HFF-Myc (cell line): Measurements from ENCODE around the gene RAB8B.

Experiments used
- DNase-seq: peaks from one replicate; pipeline ENCODE4 v3.0.0-alpha.2; 2011; ENCODE audit warnings: low read depth; ENCODE audit errors: extremely low read depth
- H3K4me3 ChIP-seq: replicated peaks from 2 replicates; pipeline ENCODE4 v1.5.1; 2011; ENCODE audit warnings: low read depth, mild to moderate bottlenecking, control low read depth, low read length
- CTCF ChIP-seq: IDR thresholded peaks from 2 replicates; pipeline ENCODE4 v1.5.1; 2012; ENCODE audit warnings: mild to moderate bottlenecking, low read depth, low read length, control low read depth; ENCODE audit errors: missing control alignments

Gene RAB8B

DNA sequence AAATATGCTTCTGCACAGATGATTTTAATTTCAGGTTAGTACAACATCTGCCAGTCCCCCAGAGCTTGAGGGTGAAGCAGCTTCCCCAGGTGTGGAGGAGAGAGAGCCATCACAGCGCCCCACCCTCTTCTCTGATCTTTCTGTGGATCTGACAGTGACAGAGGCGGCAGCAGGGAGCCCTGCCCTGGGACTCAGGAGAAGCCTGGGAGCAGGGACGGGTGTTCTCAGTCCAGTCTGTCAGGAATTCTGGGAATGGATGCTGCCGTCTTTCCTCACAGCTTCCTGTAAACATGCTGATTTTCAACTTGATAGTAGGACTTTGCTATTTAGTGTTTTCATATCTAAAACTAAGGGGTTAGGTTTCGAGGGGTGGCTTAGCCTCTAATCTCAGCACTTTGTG, 11.4 kb upstream of the RAB8B start:
- no peak for TF ChIP-seq CTCF
- no peak overlapping the region for H3K4me3 ChIP-seq
- no peak for DNase-seq

GRCh38 chr15:63180746-63181145, 8.7 kb upstream of the RAB8B start:
- TF ChIP-seq CTCF, result no peak

GRCh38 chr15:63181648-63182047, 7.8 kb upstream of the RAB8B start:
- no peak for DNase-seq
- no peak for TF ChIP-seq CTCF
- no peak overlapping the region for H3K4me3 ChIP-seq

More at GRCh38 chr15:63180746-63181145, 8.7 kb upstream of the RAB8B start:
- no peak for DNase-seq
- no peak overlapping the region for H3K4me3 ChIP-seq

GRCh38 chr15:63185206-63185605, 4.2 kb upstream of the RAB8B start:
- DNase-seq, result no peak
- no peak overlapping the region for H3K4me3 ChIP-seq
- no peak for TF ChIP-seq CTCF

DNA sequence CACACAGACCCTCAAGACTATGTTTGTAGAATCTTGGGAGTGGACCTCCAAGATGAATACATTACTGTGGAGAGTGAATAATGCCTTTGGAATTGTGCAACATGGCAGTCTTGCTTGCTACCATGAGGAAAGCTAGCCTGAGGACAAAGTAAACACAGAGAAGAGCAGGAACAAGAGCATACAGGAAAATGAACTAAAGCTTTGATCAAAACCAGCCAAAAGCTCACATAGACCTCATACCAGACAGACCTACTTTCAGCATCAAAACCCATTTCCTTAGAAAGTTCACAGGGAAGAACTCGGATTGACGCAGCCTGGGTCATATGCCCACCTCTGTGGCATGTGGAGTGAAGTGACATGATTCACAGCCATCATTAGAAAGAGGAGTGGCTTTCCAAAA, 3.3 kb upstream of the RAB8B start:
- TF ChIP-seq CTCF, result no peak
- no peak for DNase-seq
- H3K4me3 ChIP-seq, result no peak overlapping the region

GRCh38 chr15:63187589-63188226, 1.7 kb upstream of the RAB8B start:
- no peak for TF ChIP-seq CTCF
- no peak overlapping the region for H3K4me3 ChIP-seq
- DNase-seq, result no peak
